CD4-positive, alpha-beta T cell treated with Interleukin-12 subunit alpha and Interleukin-12 subunit beta, for 1 hour (primary cell): ENCODE data around the gene BNIP5.
A peak's percentile ranks its signal among the peaks of the same experiment; 100 is the strongest.

Experiments used
- DNase-seq: peaks from one replicate; pipeline ENCODE4 v3.0.0-alpha.2; 2020

The BNIP5 gene

DNA sequence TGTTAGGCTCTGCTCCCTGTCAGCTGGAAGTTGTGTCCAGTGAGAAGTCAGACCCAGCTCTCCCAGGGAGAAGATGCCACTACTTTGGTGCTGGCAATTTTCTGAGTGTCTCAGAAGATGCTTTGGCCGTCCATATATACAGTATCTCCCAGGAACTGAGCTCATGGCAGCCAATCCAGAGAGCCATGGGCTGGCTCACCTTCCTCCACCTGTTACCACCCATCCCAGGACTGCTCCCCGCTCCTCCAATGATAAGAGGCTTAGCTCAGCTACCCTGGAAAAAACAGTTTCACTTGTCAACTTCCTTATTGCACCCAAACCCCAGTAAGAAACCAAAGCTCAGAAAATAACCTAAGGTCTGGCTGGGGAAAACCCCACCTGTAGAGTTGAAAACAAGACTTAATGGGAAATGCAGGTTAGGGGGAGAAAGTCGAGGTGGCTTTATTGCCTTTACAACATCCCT, at the start of gene BNIP5:
TSS of gene BNIP5 (minus strand) at position 110 of the 463 bp plus-strand sequence. CDS start 6,198 bp downstream, outside the sequence.
- DNase-seq, result peak; percentile 29

DNA sequence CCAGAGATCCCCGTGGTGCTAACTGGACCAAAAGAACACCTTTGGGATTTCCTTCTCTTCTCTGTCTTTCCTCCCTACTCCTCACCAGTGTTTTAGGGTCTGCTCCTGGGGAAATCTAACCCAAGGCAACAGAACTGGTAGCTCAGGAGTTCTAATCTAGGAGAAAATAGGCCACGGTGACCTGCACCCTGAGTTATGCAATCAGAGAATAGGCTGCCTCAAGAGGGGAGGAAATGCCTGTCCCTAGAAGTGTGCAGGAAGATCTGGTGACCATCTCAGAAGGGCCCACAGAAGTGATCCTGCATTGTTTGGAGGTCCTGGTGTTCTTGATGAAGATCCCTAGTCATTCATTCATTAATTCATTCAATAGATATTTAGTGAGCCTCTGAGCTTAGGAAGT, 47.4 kb upstream of the BNIP5 start:
- no peak for DNase-seq

DNA sequence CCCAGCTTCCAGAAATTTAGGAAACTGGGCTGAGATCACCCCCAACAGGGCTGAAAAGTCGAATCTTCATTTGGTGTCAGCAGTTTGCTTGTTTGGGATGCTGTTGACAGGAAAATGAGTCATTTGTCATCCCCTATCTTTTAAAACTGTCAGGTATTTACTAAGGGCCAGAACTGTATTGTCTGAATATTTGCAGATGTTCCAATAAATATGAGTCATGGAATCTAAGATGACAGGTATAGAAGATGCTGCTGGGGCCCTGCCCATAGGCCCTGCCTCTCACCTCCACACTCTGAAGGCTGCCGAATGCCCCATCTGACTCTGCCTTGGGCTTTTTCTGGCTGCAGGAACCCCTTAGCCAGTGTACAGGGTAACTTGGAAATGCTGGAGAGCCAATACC, 46.9 kb upstream of the BNIP5 start:
- DNase-seq, result no peak

- DNase-seq, result no peak
These were observed 46.3 kb upstream of the BNIP5 start for GRCh38 chr6:36382976-36383375.

GRCh38 chr6:36381502-36382389, 45.1 kb upstream of the BNIP5 start:
- no peak for DNase-seq

DNA sequence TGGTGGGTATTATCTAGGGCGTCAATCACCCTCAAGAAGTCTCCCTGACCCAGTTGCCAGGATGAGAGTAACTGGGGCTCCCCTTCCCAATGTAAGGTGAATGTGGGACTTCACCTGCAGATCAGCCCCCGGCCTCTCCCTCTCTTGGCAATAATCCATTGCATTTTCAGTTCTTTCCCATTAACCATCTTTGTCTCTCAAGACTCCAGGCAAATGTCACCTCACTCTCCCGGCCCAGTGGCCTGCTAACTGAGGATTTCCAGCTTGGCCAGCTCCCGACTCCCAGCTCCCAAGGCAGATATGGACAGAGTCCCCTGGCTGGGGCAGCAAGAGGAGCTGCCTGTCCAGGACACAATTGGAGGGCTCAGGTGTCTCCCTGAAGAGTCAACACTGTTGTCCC, 43.5 kb upstream of the BNIP5 start:
- no peak for DNase-seq

- DNase-seq, result no peak
These were observed 42.2 kb upstream of the BNIP5 start for GRCh38 chr6:36378936-36379335.

GRCh38 chr6:36378243-36378920, 41.7 kb upstream of the BNIP5 start:
- DNase-seq, result no peak

- no peak for DNase-seq
These were observed 40.9 kb upstream of the BNIP5 start for GRCh38 chr6:36377594-36377993.

DNA sequence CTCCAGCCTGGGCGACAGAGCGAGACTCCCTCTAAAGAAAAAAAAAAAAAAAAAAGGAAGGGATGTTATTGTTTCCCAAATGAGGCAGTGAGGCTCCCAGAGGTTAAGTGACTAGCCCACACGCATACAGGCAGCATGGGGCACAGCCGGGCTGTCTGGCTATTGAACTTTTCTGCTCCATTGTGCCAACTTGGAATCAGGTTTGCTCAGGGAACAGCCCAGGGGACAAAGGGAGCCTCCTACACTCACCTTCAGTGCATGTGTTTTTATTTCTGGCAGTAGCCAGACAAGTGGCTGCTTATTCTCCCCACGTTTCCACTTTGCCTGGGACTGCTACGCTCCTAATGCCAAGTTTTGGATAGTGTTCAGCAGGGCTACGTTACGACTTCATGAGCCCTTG, 40.1 kb upstream of the BNIP5 start:
- no peak for DNase-seq

DNA sequence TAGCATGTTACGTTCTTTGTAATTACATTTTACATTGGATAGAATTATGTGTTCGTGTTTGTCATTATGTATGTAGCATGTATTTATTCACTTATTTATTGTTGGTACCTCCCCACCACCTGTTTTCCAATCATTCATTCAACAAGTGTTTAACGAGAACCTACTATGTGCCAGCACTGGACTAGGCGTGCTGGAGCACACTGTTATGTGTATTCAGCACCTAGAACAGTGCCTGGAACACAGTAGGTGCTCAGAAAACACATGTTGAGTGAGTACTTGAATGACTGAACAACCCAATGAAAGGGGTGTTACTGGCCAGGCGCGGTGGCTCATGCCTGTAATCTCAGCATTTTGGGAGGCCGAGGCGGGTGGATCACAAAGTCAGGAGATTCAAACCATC, 39.5 kb upstream of the BNIP5 start:
- DNase-seq, result no peak

DNA sequence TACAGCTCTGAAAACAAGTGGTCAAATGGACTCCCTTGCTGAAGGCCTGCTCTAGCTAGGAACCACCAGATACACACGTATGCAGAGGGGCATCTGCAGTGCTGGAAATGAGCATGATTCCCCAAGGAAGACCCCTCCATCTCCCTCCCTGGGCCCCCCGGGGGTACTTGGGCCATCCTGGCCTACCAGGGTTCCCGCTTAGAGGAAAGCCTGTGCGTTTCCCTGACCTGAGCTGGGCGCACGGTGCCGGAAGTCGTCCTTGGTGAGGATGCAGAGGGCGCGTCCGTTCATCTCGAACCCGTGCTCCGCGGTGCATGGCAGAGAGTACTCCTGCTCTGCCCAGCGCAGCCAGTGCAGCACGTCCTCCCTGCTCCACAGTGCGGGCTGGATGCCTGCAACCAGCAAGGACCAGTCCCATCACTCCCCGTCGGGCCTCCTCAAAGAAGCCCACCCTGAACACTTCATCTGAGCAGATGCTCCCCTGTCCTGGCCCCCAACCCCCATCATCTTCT, 39.0 kb upstream of the BNIP5 start:
- DNase-seq, result no peak

GRCh38 chr6:36374972-36375371, 38.3 kb upstream of the BNIP5 start:
- no peak for DNase-seq

- DNase-seq, result no peak
These were observed 37.5 kb upstream of the BNIP5 start for GRCh38 chr6:36374194-36374593.

DNA sequence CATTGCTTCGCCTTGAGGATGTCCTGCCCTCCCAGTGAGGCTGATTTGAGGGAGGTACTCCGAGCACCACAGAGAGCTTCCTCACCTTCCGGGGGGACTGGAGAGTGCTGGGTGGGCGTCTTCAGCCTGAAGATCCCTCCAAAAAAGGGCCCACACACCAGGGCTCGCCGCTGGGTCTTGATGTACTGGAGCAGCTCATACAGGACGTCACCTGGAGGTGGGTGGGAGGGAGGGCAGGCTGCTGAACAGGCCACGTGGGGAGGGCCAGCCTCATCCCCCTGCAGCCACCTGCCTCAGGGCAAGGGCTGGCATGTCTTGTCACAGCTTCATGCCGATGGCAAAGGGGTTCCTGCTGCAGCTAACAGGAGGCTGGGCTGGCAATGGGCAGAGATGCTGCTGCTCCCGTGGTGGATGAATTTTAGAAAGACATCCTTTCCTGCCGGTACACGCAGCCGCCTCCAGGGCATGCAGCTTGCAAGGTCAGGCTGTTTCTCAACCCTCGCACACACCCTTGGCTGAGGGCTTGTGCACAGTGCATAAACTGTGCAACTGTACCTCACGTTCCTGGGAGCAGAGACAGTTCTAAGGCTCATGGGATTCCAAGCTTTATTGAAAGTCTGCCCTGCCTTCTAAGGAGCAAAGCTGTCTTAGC, 36.8 kb upstream of the BNIP5 start:
- no peak for DNase-seq

DNA sequence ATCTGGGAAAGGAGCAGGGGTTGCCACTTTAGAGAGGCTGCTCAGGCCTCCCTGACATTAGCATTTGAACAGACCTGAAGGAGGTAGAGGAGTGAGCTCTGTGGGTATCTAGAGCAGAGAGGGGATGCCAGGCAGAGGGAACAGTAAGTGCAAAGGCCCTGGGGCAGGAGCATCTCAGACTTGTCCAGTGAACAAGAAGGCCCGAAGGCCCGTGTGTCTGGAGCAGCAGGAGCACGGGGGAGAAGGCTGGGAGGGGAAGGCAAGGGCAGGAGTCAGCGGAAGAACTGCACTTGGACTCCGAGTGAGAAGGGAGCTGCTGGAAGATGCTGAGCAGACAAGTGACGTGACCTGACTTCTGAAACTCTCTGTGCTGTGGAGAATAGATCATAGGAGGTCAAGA, 35.4 kb upstream of the BNIP5 start:
- DNase-seq, result no peak

DNA sequence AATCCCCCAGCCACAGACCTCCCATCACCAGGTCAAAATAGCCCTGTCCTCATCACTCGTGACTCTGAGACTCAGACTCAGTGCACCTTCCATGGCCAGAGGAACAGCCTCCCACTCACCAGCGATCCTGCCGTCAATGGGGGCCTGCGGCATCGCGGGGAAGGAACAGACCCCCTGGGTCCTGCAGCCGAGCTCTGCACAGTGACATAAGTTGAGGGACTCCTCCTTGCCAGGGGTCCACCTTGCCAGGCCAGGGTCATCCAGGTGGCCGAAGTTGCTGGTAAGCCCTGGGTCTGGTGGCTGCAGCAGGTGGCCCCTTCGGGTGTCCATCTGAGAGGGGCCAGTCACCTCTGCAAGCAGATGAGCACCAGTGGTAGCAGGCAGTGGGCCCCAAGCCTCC, 34.5 kb upstream of the BNIP5 start:
- DNase-seq, result no peak

- DNase-seq, result no peak
These were observed 34.0 kb upstream of the BNIP5 start for GRCh38 chr6:36370638-36371037.

DNA sequence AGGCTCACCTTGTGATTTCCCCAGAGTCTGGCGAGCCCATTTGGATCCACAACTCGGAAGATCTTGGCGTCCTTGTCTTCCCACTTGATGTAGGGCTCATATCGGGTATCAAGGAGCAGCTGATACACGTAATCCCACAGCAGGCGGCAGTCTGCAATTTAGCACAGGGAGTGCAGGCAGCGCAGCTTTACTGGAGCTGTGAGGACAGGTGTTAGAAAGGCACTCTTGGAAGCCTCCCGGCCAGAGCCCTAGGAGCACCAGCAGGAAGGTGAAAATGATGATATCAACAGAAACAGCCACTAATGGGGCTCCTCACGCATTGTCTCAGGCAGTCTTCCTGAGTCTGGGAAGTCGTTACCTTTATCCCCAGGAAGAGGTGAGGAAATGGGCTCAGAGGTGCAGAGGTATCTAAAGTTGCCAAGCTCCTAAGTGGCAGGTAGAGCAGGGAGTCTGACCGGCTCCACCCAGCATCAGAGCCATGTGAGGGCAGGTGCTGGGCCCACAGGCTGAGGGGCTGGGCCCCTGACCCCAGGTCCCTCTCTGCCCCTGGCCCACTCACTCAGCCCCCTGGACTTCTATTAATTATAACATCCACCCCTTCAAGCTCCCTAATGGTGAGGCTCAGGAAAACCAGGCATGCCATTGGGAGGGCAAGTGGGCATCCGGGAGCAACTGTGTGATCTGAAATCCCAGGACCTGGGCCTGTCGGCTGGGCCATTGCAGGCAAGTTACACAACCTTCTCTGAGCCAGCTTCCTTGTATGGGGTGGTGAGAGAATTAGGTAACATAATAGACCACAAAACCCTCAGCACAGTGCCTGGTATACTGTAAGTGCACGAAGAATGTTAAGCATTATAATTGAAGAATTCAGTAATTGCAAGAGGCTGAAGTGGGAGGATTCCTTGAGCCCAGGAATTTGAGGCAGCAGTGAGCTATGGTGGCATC, 32.5 kb upstream of the BNIP5 start:
- no peak for DNase-seq

GRCh38 chr6:36368421-36368820, 31.7 kb upstream of the BNIP5 start:
- DNase-seq, result no peak

GRCh38 chr6:36367743-36368142, 31.1 kb upstream of the BNIP5 start:
- DNase-seq, result no peak
